NCI-H526 treated with DMSO at 0.1 percent for 48 hours (cell line): ENCODE results near the gene ZNF74.
"Not testable (repeated sequence)": the region's sequence is repeated elsewhere in the genome, so short reads cannot be mapped to it uniquely, and the experiment has no call there.

Source experiments
- DNase-seq: peaks from one replicate; lab custom pipeline; 2025; lab: John Stamatoyannopoulos, UW

ZNF74 gene

GRCh38 chr22:20400606-20401375 is 6.8 kb downstream of the ZNF74 start:
- DNase-seq = no peak

- DNase-seq = no peak
Measured at GRCh38 chr22:20401376-20402014, 7.5 kb downstream of the ZNF74 start.

- no peak for DNase-seq
Measured at GRCh38 chr22:20402960-20403778, 9.2 kb downstream of the ZNF74 start.

GRCh38 chr22:20403779-20404140 is 9.8 kb downstream of the ZNF74 start:
- DNase-seq = no peak

- DNase-seq = no peak
Measured at GRCh38 chr22:20404881-20405280, 10.9 kb downstream of the ZNF74 start.

- DNase-seq = no peak
Measured at GRCh38 chr22:20405291-20405930, 11.5 kb downstream of the ZNF74 start.

GRCh38 chr22:20405931-20406685 is 12.2 kb downstream of the ZNF74 start:
- DNase-seq = no peak

- DNase-seq = no peak
Measured at GRCh38 chr22:20406686-20407408, 12.9 kb downstream of the ZNF74 start.

GRCh38 chr22:20407829-20408228 is 13.9 kb downstream of the ZNF74 start:
- DNase-seq = no peak

- no peak for DNase-seq
Measured at GRCh38 chr22:20408891-20409290, 14.9 kb downstream of the ZNF74 start.

GRCh38 chr22:20409385-20409784 is 15.4 kb downstream of the ZNF74 start:
- not testable (repeated sequence) for DNase-seq

GRCh38 chr22:20412474-20413216 is 18.7 kb downstream of the ZNF74 start:
- DNase-seq = no peak

GRCh38 chr22:20413217-20414058 is 19.5 kb downstream of the ZNF74 start:
- DNase-seq = no peak

GRCh38 chr22:20414059-20414440 is 20.1 kb downstream of the ZNF74 start:
- DNase-seq = no peak

GRCh38 chr22:20414450-20414849 is 20.5 kb downstream of the ZNF74 start:
- no peak for DNase-seq

- DNase-seq = not testable (repeated sequence)
Measured at GRCh38 chr22:20415241-20415640, 21.3 kb downstream of the ZNF74 start.

- DNase-seq = not testable (repeated sequence)
Measured at GRCh38 chr22:20415699-20416098, 21.7 kb downstream of the ZNF74 start.

GRCh38 chr22:20418211-20418788 is 24.3 kb downstream of the ZNF74 start:
- peak; percentile 48 for DNase-seq

GRCh38 chr22:20419664-20419951 is 25.7 kb downstream of the ZNF74 start:
- no peak for DNase-seq
